Coronary artery (tissue), 2 donors: ENCODE data around the gene CCDC192.

ENCODE experiments used
- DNase-seq: peaks from one replicate; pipeline ENCODE4 v3.0.0-alpha.2; 2017; ENCODE audit warnings: low spot score
- H3K27ac ChIP-seq, 2 donors: fragments of 200-600 bp; sonication (generic); one replicate each; pipeline ENCODE4 v1.5.1; 2016 to 2019
- H3K4me3 ChIP-seq: fragments of 200-600 bp; sonication (generic); 2 replicates; pipeline ENCODE4 v1.5.1; 2016; ENCODE audit warnings: mild to moderate bottlenecking, moderate library complexity
- CTCF ChIP-seq: fragments of 200-600 bp; sonication (generic); IDR thresholded peaks from one replicate; pipeline ENCODE4 v1.5.1; 2019; ENCODE audit warnings: antibody characterized with exemption

The CCDC192 gene

DNA sequence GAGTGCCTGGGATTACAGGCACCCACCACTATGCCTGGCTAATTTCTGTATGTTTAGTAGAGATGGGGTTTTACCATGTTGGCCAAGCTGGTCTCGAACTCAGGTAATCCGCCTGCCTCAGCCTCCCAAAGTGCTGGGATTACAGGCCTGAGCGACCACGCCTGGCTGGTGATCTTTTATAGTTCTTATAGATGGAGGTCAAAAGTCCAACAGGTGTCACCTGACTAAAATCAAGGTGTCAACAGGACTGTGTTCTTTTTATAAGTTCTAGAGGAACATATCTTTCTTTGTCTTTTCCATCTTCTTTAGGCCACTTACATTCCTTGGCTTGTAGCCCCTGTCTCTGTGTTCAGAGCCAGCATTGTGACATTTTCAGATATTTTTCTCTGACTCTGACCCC, 224.9 kb downstream of the CCDC192 start:
- H3K27ac ChIP-seq = no peak overlapping the region
- DNase-seq = no peak
- no peak for TF ChIP-seq CTCF

GRCh38 chr5:127930311-127930710, 227.1 kb downstream of the CCDC192 start:
- no peak for TF ChIP-seq CTCF
- Histone ChIP-seq H3K27ac (no peak overlapping the region), H3K4me3 (no peak overlapping the region)
- DNase-seq = no peak

More for the DNA sequence above, 224.9 kb downstream of the CCDC192 start:
- no peak overlapping the region for H3K4me3 ChIP-seq

GRCh38 chr5:127931396-127931795, 228.2 kb downstream of the CCDC192 start:
- no peak overlapping the region for H3K27ac ChIP-seq
- no peak for TF ChIP-seq CTCF
- no peak overlapping the region for H3K4me3 ChIP-seq
- DNase-seq = no peak

- no peak overlapping the region for H3K4me3 ChIP-seq
- DNase-seq = no peak
- no peak overlapping the region for H3K27ac ChIP-seq
- no peak for TF ChIP-seq CTCF
Measured at GRCh38 chr5:127933348-127933747, 230.2 kb downstream of the CCDC192 start.

DNA sequence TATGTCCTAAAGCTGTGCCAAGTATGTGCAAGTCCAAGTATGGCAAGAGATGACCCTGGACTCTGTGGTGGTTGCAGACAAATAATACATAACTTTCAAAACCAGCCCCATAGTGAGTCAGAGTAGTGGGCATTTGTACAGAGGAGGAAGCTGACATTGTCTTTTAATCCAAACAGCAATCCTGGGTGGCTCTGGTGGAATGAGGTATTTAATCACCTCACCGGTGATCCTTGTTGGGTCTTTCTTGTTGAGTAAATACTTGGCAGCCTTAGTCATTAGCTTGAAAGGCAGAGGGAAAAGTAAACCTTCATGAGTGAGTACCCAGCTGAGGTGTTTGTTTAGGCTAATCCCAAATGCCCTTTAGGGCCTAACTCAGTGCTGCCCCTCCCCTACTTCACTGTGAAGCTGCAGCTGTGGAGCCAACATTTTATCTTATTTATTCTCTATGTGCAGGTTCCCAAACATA, 231.6 kb downstream of the CCDC192 start:
- Histone ChIP-seq H3K4me3 (no peak overlapping the region), H3K27ac (no peak overlapping the region)
- no peak for DNase-seq
- no peak for TF ChIP-seq CTCF

DNA sequence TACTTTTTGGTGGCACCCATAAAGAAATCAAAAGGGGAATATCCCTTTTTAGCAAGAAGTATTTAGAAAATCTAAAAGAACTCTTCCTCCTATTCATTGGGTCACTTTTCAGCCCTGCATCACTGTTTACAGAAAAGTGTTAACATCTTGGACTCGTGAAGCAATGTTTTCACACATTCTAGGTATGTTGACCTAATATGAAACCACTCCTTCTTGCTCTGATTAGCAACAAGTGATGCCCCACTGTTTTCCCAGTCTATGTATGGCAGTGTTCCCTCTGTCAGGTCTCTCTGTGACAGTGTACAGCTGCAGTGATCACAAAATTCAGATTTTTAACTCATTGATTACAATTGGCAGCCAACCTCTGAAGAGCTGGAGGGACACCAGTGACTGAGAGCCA, 232.2 kb downstream of the CCDC192 start:
- DNase-seq = no peak
- Histone ChIP-seq H3K27ac (no peak overlapping the region), H3K4me3 (no peak overlapping the region)
- no peak for TF ChIP-seq CTCF

DNA sequence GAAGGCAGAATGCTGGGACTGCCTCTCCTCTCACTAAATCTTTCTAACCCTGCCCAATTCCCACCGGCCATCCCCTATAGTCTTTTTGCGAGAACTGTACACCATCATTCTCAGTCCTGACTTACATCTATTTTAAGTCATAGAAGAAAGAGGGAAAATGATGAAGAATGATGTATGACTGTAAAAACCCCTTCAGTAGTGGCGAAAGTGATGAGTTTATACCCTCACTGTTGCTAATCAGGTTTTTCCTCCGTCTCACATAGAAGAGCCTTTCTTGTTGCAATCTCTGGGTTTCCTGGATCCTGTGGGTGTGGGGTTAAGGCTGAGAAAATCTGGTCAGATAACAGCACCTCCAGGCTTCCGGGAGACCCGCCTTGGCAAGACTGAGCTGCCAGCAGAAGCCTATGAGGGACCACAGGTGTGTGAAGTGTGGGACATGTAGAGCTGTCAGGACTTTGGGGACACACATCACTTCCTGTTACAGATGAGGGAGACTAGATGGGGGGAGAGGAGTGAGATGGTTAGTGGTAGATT, 233.3 kb downstream of the CCDC192 start:
- H3K4me3 ChIP-seq = no peak overlapping the region
- TF ChIP-seq CTCF = no peak
- no peak overlapping the region for H3K27ac ChIP-seq
- DNase-seq = no peak
